Natural killer cell (primary cell): ENCODE results near the gene ZNF532. TPM values are rescaled to one million over a fixed set of nuclear protein-coding genes. Genes with fewer than 3 reads are reported as not detected.

ENCODE experiments used
- ATAC-seq, 3 donors: fragments of 150-1000 bp in 2 of 3; fragments of 200-7000 bp in 1 of 3; cut with Tn5 transposase; 1 replicate in 1 of 3; 2 replicates in 2 of 3; pipeline ENCODE4 v1.10.0; 2021; ENCODE audit warnings: mild to moderate bottlenecking in 2 of 3, moderate library complexity in 2 of 3
- DNase-seq, 2 donors: peaks; one replicate each; pipeline versions ENCODE4 v3.0.0 to v3.0.0-alpha.2; 2013 to 2021; ENCODE audit warnings: mixed read lengths in 1 of 2
- H3K27ac ChIP-seq: one replicate; pipeline ENCODE4 v1.5.1; 2013; ENCODE audit warnings: mild to moderate bottlenecking, low read length
- H3K27me3 ChIP-seq: one replicate; pipeline ENCODE4 v1.6.1; 2013; ENCODE audit warnings: low read length; ENCODE audit not compliant: control insufficient read depth, insufficient read depth
- H3K36me3 ChIP-seq: one replicate; pipeline ENCODE4 v1.6.1; 2013; ENCODE audit warnings: low read length; ENCODE audit not compliant: control insufficient read depth, insufficient read depth
- H3K4me1 ChIP-seq: one replicate; pipeline ENCODE4 v1.6.1; 2013; ENCODE audit warnings: low read length; ENCODE audit not compliant: control insufficient read depth, insufficient read depth
- H3K4me3 ChIP-seq: one replicate; pipeline ENCODE4 v1.5.1; 2013; ENCODE audit warnings: low read length
- H3K9me3 ChIP-seq: one replicate; pipeline ENCODE4 v1.6.1; 2013; ENCODE audit warnings: low read length; ENCODE audit not compliant: control insufficient read depth, insufficient read depth
- H3K27ac Mint-ChIP-seq, 2 donors: one replicate each; pipeline ENCODE4 v1.8.0; 2022; ENCODE audit warnings: mild to moderate bottlenecking in 2 of 2, mixed read lengths in 2 of 2, moderate library complexity in 1 of 2
- H3K27me3 Mint-ChIP-seq, 2 donors: one replicate each; pipeline ENCODE4 v1.8.0; 2022; ENCODE audit warnings: low read depth in 2 of 2, mixed read lengths in 2 of 2
- H3K36me3 Mint-ChIP-seq: one replicate; pipeline ENCODE4 v1.8.0; 2022; ENCODE audit warnings: mixed read lengths
- H3K4me1 Mint-ChIP-seq, 2 donors: one replicate each; pipeline ENCODE4 v1.8.0; 2022; ENCODE audit warnings: mixed read lengths in 2 of 2
- H3K4me3 Mint-ChIP-seq: one replicate; pipeline ENCODE4 v1.8.0; 2022; ENCODE audit warnings: mild to moderate bottlenecking, moderate library complexity, mixed read lengths
- H3K9me3 Mint-ChIP-seq, 2 donors: one replicate each; pipeline ENCODE4 v1.8.0; 2022; ENCODE audit warnings: mixed read lengths in 2 of 2
- WGBS: methylation state at CpG from one replicate; pipeline ENCODE4 v1.1.7; 2013; ENCODE audit warnings: missing lambda C conversion rate; ENCODE audit not compliant: insufficient coverage; 5-methylcytosine and 5-hydroxymethylcytosine counted together
- intact Hi-C: fragments of 100-400 bp; cut with micrococcal nuclease; formaldehyde crosslinking; loops from one replicate; pipeline ENCODE4 v1.14.2; 2022
- total RNA-seq, 4 donors: library from RNA; stranded (reverse); fragments of 120-200 nt in 1 of 4; gene quantifications; one replicate each; pipeline versions ENCODE4 v1.2.3 to v1.2.4, GENCODE V29; 2013 to 2022
- TF ChIP-seq, protein P1 (sequence below): fragments of 200-600 bp; IDR thresholded peaks from one replicate; pipeline ENCODE4 v1.8.0; 2022; ENCODE audit warnings: antibody characterized with exemption

ZNF532 gene
- total RNA-seq, 3 donors from 2014 or later (not counting 1 experiment from before 2014, with no cell fraction given) = 4.8 to 28.5 (median 6.1) TPM

DNA sequence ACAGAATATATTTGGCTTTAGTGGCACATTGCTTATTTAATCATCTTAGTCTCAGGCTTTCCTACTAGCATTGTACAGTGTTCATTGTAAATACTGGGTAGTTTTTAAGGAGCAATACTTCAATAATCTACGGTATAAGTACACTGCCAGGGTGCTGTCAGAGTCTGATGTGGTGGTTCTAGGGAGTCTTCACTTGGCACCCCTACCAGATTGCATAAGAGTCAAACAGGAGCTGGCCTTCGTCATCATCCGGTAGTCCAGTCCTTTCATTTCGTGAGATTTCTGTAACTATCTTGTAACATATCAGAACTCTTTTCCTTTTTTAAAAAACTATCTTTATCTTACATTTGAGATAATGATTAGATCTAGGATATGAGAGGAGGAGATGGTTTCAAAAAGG lies 91.1 kb downstream of the ZNF532 start:
- Histone ChIP-seq H3K36me3 (no peaks in the 10 kb centered on the region), H3K9me3 (no peaks in the 10 kb centered on the region), H3K4me1 (peaks cover 3% of the 10 kb centered on the region), H3K27ac (no peak overlapping the region), H3K27me3 (no peaks in the 10 kb centered on the region), H3K4me3 (no peak overlapping the region)
- intact Hi-C loops = no loop called here
- Mint-ChIP-seq H3K27me3 (peaks cover 0 to 7% of the 10 kb centered on the region in 2 donors), H3K9me3 (no peaks in the 10 kb centered on the region), H3K36me3 (no peaks in the 10 kb centered on the region), H3K27ac (no peak overlapping the region), H3K4me1 (no peaks in the 10 kb centered on the region), H3K4me3 (no peak overlapping the region)
- TF ChIP-seq, protein P1, sequence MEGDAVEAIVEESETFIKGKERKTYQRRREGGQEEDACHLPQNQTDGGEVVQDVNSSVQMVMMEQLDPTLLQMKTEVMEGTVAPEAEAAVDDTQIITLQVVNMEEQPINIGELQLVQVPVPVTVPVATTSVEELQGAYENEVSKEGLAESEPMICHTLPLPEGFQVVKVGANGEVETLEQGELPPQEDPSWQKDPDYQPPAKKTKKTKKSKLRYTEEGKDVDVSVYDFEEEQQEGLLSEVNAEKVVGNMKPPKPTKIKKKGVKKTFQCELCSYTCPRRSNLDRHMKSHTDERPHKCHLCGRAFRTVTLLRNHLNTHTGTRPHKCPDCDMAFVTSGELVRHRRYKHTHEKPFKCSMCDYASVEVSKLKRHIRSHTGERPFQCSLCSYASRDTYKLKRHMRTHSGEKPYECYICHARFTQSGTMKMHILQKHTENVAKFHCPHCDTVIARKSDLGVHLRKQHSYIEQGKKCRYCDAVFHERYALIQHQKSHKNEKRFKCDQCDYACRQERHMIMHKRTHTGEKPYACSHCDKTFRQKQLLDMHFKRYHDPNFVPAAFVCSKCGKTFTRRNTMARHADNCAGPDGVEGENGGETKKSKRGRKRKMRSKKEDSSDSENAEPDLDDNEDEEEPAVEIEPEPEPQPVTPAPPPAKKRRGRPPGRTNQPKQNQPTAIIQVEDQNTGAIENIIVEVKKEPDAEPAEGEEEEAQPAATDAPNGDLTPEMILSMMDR = no peak
- WGBS = 93% methylated on average over 3 of the region's 4 CpGs
- ATAC-seq (no peak), DNase-seq (no peak)

- WGBS = 78% methylated on average over 2 of the region's 3 CpGs
- Mint-ChIP-seq H3K27ac (no peak overlapping the region), H3K9me3 (no peaks in the 10 kb centered on the region), H3K27me3 (peaks cover 0 to 7% of the 10 kb centered on the region in 2 donors), H3K4me1 (no peaks in the 10 kb centered on the region), H3K36me3 (no peaks in the 10 kb centered on the region), H3K4me3 (no peak overlapping the region)
- ATAC-seq (no peak), DNase-seq (no peak)
- no peak overlapping the region for H3K4me3 ChIP-seq
- intact Hi-C loops = no loop called here
- no peak overlapping the region for H3K27ac ChIP-seq
- H3K9me3 ChIP-seq = no peaks in the 10 kb centered on the region
- no peaks in the 10 kb centered on the region for H3K36me3 ChIP-seq
- no peaks in the 10 kb centered on the region for H3K4me1 ChIP-seq
- no peaks in the 10 kb centered on the region for H3K27me3 ChIP-seq
- TF ChIP-seq, protein P1 = no peak
Observed at GRCh38 chr18:58958628-58959027, 94.0 kb downstream of the ZNF532 start.

- intact Hi-C loops = no loop called here
- Mint-ChIP-seq H3K27me3 (peaks cover 0 to 7% of the 10 kb centered on the region in 2 donors), H3K4me3 (no peak overlapping the region), H3K36me3 (no peaks in the 10 kb centered on the region), H3K9me3 (no peaks in the 10 kb centered on the region), H3K27ac (no peak overlapping the region), H3K4me1 (no peaks in the 10 kb centered on the region)
- TF ChIP-seq, protein P1 = no peak
- Histone ChIP-seq H3K4me3 (no peak overlapping the region), H3K4me1 (no peaks in the 10 kb centered on the region), H3K27ac (no peak overlapping the region), H3K9me3 (no peaks in the 10 kb centered on the region), H3K36me3 (no peaks in the 10 kb centered on the region), H3K27me3 (no peaks in the 10 kb centered on the region)
- ATAC-seq (no peak), DNase-seq (no peak)
- WGBS = 90% methylated on average over 1 of the region's 1 CpG
Observed at GRCh38 chr18:58960508-58960907, 95.8 kb downstream of the ZNF532 start.

GRCh38 chr18:58960946-58961722 lies 96.5 kb downstream of the ZNF532 start:
- Histone ChIP-seq H3K4me3 (no peak overlapping the region), H3K27ac (no peak overlapping the region), H3K36me3 (no peaks in the 10 kb centered on the region), H3K9me3 (no peaks in the 10 kb centered on the region), H3K27me3 (no peaks in the 10 kb centered on the region), H3K4me1 (no peaks in the 10 kb centered on the region)
- peaks cover 0 to 7% of the 10 kb centered on the region in 2 donors for H3K27me3 Mint-ChIP-seq
- no peak for DNase-seq
- H3K9me3 Mint-ChIP-seq = no peaks in the 10 kb centered on the region
- TF ChIP-seq, protein P1 = no peak
- intact Hi-C loops = no loop called here
- WGBS = 87% methylated on average over 14 of the region's 14 CpGs
- no peaks in the 10 kb centered on the region for H3K4me1 Mint-ChIP-seq
- no peak overlapping the region for H3K27ac Mint-ChIP-seq
- H3K4me3 Mint-ChIP-seq = no peak overlapping the region
- ATAC-seq = no peak
- no peaks in the 10 kb centered on the region for H3K36me3 Mint-ChIP-seq
